Suprapubic skin (tissue), 4 donors: ENCODE measurements around the gene ATP9B. TPM values are rescaled to one million over a fixed set of nuclear protein-coding genes. Genes with fewer than 3 reads are reported as not detected.

Experiments
- DNase-seq, 2 donors: peaks; one replicate each; pipeline ENCODE4 v3.0.0-alpha.2; 2019; ENCODE audit warnings: low spot score in 2 of 2
- H3K27ac ChIP-seq: fragments of 200-600 bp; sonication (generic); one replicate; pipeline ENCODE4 v1.5.1; 2019
- H3K27me3 ChIP-seq: fragments of 200-600 bp; sonication (generic); one replicate; pipeline ENCODE4 v1.5.1; 2019
- H3K36me3 ChIP-seq: fragments of 200-600 bp; sonication (generic); one replicate; pipeline ENCODE4 v1.5.1; 2019
- H3K4me1 ChIP-seq: fragments of 200-600 bp; sonication (generic); one replicate; pipeline ENCODE4 v1.5.1; 2019
- H3K4me3 ChIP-seq: fragments of 200-600 bp; sonication (generic); one replicate; pipeline ENCODE4 v1.5.1; 2019; ENCODE audit warnings: mild to moderate bottlenecking
- H3K9me3 ChIP-seq: fragments of 200-600 bp; sonication (generic); one replicate; pipeline ENCODE4 v1.5.1; 2019
- CTCF ChIP-seq, 2 donors: fragments of 200-600 bp in 1 of 2; fragments of 450-650 bp in 1 of 2; sonication (generic) in 1 of 2; IDR thresholded peaks; one replicate each; pipeline ENCODE4 v1.5.1; 2016 to 2019; ENCODE audit warnings: antibody characterized with exemption in 2 of 2, mild to moderate bottlenecking in 1 of 2, moderate library complexity in 1 of 2
- EP300 ChIP-seq: sonication (generic); formaldehyde crosslinking; IDR thresholded peaks from one replicate; pipeline ENCODE4 v1.6.1; 2017; ENCODE audit warnings: antibody characterized with exemption
- POLR2A ChIP-seq, 2 donors: fragments of 450-650 bp; IDR thresholded peaks; one replicate each; pipeline ENCODE4 v1.6.1; 2017; ENCODE audit warnings: antibody characterized with exemption in 2 of 2, mild to moderate bottlenecking in 2 of 2, moderate library complexity in 2 of 2
- POLR2AphosphoS5 ChIP-seq, 3 donors: sonication (generic); formaldehyde crosslinking; IDR thresholded peaks; one replicate each; pipeline ENCODE4 v1.6.1; 2017; ENCODE audit warnings: antibody characterized with exemption in 3 of 3
- WGBS: methylation state at CpG from one replicate; pipeline ENCODE4 v1.1.5; 2018; 5-methylcytosine and 5-hydroxymethylcytosine counted together
- total RNA-seq, 4 donors: library from RNA; depleted of rRNA; stranded (reverse); fragments of >200 nt; gene quantifications; one replicate each; pipeline ENCODE4 v1.1.0, GENCODE V29; 2016

The ATP9B gene
- total RNA-seq, 4 donors from 2014 or later: 30.2 to 109 (median 37.4) TPM

GRCh38 chr18:79381811-79382311, 312.7 kb downstream of the ATP9B start:
- TF ChIP-seq POLR2AphosphoS5 (IDR thresholded peaks at IDR 0.05) (no peak), POLR2A (IDR thresholded peaks at IDR 0.05) (no peak)
- H3K9me3 ChIP-seq: no peaks in the 10 kb centered on the region
- H3K4me1 ChIP-seq: peaks cover 15% of the 10 kb centered on the region
- peaks cover 16% of the 10 kb centered on the region for H3K36me3 ChIP-seq
- H3K27ac ChIP-seq: no peak overlapping the region
- no peak overlapping the region for H3K4me3 ChIP-seq
- H3K27me3 ChIP-seq: peaks cover 19% of the 10 kb centered on the region
- peak in 1 of 2 donors; percentile 53 for DNase-seq
- 61% methylated on average over 6 of the region's 16 CpGs for WGBS

GRCh38 chr18:79382681-79383387, 313.6 kb downstream of the ATP9B start:
- no peak for TF ChIP-seq POLR2A (IDR thresholded peaks at IDR 0.05)
- TF ChIP-seq POLR2AphosphoS5 (IDR thresholded peaks at IDR 0.05): no peak
- TF ChIP-seq CTCF (IDR thresholded peaks at IDR 0.05): no peak
- TF ChIP-seq EP300: no peak
- Histone ChIP-seq H3K27ac (no peak overlapping the region), H3K4me3 (no peak overlapping the region), H3K36me3 (peaks cover 7% of the 10 kb centered on the region), H3K9me3 (no peaks in the 10 kb centered on the region), H3K4me1 (peaks cover 15% of the 10 kb centered on the region), H3K27me3 (peaks cover 29% of the 10 kb centered on the region)
- peak in 1 of 2 donors; percentile 67 for DNase-seq
- WGBS: 81% methylated on average over 16 of the region's 27 CpGs

- H3K27me3 ChIP-seq: peaks cover 33% of the 10 kb centered on the region
Observed at GRCh38 chr18:79383388-79384056, 314.3 kb downstream of the ATP9B start.

GRCh38 chr18:79384151-79384807, 315.1 kb downstream of the ATP9B start:
- Histone ChIP-seq H3K4me3 (no peak overlapping the region), H3K4me1 (peaks cover 8% of the 10 kb centered on the region), H3K27me3 (peaks cover 38% of the 10 kb centered on the region), H3K9me3 (no peaks in the 10 kb centered on the region), H3K27ac (no peak overlapping the region), H3K36me3 (no peaks in the 10 kb centered on the region)
- peak in 1 of 2 donors; percentile 60 for DNase-seq
- TF ChIP-seq POLR2AphosphoS5 (IDR thresholded peaks at IDR 0.05) (no peak), EP300 (no peak), CTCF (IDR thresholded peaks at IDR 0.05) (no peak)
- 54% methylated on average over 13 of the region's 17 CpGs for WGBS

More at GRCh38 chr18:79383388-79384056, 314.3 kb downstream of the ATP9B start:
- no peaks in the 10 kb centered on the region for H3K9me3 ChIP-seq
- peaks cover under 1% of the 10 kb centered on the region for H3K36me3 ChIP-seq
- TF ChIP-seq POLR2AphosphoS5 (IDR thresholded peaks at IDR 0.05): no peak
- TF ChIP-seq CTCF (IDR thresholded peaks at IDR 0.05): no peak
- no peak for TF ChIP-seq EP300
- TF ChIP-seq POLR2A (IDR thresholded peaks at IDR 0.05): no peak
- DNase-seq: peak in 1 of 2 donors; percentile 59
- H3K4me1 ChIP-seq: peaks cover 15% of the 10 kb centered on the region
- 80% methylated on average over 9 of the region's 20 CpGs for WGBS
- H3K4me3 ChIP-seq: no peak overlapping the region
- no peak overlapping the region for H3K27ac ChIP-seq

GRCh38 chr18:79384834-79385233, 315.6 kb downstream of the ATP9B start:
- no peak for TF ChIP-seq EP300
- no peak for TF ChIP-seq POLR2A (IDR thresholded peaks at IDR 0.05)
- no peak for TF ChIP-seq CTCF (IDR thresholded peaks at IDR 0.05)
- TF ChIP-seq POLR2AphosphoS5 (IDR thresholded peaks at IDR 0.05): no peak
- H3K36me3 ChIP-seq: no peaks in the 10 kb centered on the region
- 58% methylated on average over 16 of the region's 16 CpGs for WGBS
- no peaks in the 10 kb centered on the region for H3K9me3 ChIP-seq
- no peak overlapping the region for H3K4me3 ChIP-seq
- peak in 1 of 2 donors; percentile 27 for DNase-seq
- peaks cover 43% of the 10 kb centered on the region for H3K27me3 ChIP-seq
- H3K27ac ChIP-seq: no peak overlapping the region
- H3K4me1 ChIP-seq: peaks cover 6% of the 10 kb centered on the region
